GM18951 (cell line): ENCODE results near the gene ACCSL.

Experiments
- POLR2A ChIP-seq: IDR thresholded peaks from 4 replicates; pipeline ENCODE4 v1.6.1; 2011; ENCODE audit warnings: mild to moderate bottlenecking; ENCODE audit not compliant: insufficient read length, insufficient read depth; ENCODE audit errors: extremely low read depth
- in situ Hi-C: fragments of 300-500 bp; cut with MboI; formaldehyde crosslinking; loops from one replicate; pipeline ENCODE4 v1.12.0; 2022; ENCODE audit warnings: low sequenced_read_pairs, mixed read lengths, inconsistent platforms; ENCODE audit not compliant: unreplicated experiment

Gene ACCSL

DNA sequence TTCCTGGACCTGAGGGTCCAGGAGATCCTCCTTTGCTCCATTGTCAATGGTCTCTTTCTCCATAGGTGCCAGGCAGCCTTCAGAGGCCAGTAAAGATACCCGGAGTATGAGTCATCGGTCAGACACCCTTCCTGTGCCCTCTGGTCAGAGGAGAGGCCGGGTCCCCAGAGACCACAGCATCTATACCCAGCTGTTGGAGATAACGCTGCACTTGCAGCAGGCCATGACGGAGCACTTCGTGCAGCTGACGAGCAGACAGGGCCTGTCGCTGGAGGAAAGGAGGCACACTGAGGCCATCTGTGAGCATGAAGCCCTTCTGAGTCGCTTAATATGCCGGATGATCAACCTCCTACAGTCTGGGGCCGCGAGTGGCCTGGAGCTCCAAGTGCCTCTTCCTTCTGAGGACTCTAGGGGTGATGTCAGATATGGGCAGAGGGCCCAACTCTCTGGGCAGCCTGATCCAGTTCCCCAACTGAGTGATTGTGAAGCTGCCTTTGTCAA lies at the start of gene ACCSL:
TSS of gene ACCSL (plus strand) at position 51 of the 501 bp plus-strand sequence. CDS start at position 107, 56 bp downstream.
- in situ Hi-C loops: no loop called here
- TF ChIP-seq POLR2A: no peak

DNA sequence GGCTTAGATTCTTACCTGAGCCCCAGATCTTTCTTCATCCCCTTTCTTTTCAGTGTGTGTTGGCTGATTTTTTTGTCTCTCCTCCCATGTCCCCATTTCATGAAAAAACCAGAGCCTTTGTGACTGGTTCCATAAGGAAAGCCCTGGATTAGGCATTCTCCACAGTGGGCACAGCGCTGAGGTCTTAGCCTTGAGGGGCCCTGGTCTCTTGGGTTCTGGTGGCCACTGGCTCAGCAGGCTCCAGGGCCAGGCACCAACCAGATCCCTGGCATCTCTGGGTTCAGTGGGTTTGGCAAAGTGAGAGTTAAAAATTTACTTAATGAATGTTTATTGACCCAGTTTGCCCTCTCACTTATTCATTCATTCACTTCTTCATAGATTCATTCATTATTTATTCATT lies 49.5 kb upstream of the ACCSL start:
- no peak for TF ChIP-seq POLR2A
- in situ Hi-C loops: no loop called here

DNA sequence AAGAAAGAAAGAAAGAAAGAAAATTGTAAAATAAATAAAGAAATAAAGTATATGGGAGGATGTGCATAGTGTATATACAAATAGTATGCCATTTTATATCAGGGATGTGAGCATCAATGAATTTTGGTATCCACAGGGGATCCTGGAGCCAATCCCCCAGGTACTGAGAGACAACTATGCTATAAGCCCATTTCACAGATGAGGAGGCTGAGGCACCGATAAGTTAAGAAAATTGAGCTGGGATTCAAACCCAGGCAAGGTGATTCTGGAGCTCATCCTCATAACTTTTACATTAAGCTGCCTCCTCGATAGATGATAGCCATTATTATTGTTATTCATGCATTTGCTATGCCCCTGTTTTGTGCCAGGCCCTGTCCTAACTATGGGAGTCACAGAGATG lies 47.0 kb upstream of the ACCSL start:
- no peak for TF ChIP-seq POLR2A
- in situ Hi-C loops: no loop called here

DNA sequence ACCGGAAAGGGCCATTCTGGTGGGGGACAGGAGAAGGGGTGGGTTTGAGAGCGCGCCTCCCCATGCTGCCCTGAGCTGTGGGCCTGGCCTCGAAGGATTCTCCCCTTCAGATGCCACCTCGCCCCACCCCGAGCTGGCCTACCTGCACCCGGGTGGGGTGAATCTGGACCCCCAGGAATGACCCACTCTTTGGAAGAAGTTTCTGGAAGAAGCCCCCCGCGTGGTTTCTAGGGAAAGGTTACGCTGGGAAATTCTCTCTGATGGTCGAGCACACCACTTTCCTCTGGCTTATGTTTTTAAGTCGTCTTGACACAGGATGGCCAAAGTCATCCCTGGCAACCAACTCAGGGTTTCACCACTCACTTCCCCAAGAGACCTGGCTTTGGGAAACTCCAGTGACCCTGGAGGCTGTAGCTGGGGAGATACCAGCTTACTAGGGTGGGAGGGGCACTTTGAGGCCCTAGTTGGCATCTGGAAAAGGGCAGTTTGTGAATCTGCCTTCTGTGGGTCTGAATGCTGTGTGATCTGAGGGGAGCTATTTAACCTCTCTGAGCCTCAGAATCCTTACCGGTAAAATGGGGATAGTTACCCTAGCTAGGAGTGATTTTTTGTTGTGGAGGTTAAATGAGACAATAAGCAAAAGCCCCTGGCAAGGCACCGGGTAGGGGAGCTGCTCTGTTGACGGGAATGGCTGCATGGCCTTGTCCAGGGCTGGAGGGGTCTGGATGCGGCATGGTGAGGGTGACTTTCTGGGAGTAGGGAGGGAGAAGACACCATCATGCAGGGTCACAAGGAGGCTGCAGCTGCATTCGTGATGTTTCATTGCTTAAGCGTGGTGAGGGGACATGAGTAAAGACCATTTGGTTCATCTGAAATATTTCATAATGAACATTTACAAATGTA lies 45.3 kb upstream of the ACCSL start:
- in situ Hi-C loops: no loop called here

DNA sequence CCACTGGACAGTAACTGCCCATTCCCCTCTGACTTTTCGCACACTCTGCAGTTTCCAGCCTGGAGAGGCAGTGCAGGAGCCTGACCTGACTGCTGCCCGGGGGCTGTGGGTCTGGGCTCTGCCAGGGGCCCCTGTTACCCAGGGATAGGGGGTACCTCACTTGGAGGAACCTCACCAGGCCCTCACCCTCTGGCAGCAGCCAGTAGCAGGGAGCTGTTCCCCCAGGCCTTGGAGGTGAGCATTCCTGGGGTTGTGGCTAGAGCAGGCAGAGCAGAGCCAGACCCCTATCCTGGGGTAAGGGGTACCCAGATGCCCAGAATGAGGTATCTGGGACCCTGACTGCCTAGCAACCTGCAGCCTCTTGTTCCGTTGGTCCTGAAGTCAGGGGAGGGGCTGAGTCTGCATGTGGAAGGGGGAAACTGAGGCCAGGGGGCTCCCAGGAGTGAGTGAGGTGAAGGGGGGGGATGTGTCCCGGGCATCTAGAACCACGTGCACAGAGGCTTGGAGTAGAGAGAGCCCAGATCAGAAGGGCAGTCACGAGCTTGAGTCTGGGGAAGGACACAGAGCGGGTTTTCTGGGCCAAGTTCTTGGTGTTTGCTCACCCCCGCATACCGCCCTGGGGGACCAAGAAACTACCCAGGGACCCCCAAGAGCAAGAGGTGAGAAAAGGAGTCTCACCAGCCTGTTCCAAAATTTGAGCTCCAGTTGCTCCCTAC lies 43.9 kb upstream of the ACCSL start:
- TF ChIP-seq POLR2A: no peak
- in situ Hi-C loops: no loop called here

More for the DNA sequence above, 45.3 kb upstream of the ACCSL start:
- no peak for TF ChIP-seq POLR2A

DNA sequence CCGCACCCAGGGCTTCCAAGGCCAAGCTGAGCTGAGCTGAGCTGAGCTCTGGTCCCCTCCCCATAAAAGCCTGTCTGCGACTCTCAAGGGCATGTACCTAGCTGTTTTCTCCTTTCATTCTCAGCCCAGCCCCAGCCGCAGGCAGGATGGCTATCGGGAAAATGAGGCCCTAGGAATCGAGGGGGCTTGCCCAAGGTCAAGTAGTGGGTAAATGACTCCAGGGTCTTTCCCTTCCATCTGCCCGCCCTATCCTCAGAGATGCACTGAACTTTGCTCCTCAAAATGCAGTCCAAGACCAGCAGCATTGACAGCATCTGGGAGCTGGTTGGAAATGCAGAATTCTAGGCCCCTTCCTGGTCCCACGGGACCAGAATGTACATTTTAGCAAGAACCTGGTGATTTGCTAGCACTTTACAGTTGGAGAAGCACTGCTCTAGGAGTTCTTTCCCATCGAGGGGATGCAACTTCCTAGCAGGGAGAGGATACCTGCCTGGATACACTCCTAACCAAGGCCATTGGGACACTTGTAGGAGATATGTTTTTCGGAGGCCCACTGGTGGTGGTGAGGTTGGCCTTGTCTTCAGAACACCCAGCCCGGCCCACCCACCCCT lies 43.2 kb upstream of the ACCSL start:
- in situ Hi-C loops: no loop called here
- TF ChIP-seq POLR2A: no peak

DNA sequence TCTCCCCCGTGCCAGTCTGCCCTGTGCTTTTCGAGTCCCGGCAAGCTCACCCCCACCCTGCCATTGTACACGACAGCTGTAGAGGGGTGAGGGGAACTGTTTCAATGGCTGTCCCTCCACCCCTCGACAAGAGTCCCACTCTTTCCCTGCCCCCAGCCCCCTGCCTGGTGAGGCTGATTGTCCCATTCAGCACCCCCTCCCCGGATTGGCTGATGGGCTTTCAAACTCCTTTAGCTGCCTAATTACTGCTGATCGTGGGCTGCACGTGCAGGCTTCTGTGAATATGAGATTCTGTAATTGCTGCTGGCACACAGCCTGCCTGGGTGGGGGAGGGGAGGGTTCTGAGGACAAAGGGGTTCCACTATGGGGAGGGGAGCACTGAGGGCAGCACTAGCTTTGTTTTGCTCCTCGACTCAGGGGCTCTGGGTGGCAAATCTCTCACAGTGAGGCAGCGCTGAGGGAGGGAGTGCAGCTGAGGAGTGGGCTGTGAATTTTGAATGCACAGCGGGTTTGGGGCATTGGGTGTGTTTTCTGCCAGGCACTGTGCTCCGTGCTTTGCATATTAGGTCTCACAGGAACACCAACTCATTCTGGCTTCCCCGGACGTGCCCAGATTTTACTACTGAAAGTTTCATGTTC lies 42.6 kb upstream of the ACCSL start:
- in situ Hi-C loops: no loop called here
- no peak for TF ChIP-seq POLR2A

DNA sequence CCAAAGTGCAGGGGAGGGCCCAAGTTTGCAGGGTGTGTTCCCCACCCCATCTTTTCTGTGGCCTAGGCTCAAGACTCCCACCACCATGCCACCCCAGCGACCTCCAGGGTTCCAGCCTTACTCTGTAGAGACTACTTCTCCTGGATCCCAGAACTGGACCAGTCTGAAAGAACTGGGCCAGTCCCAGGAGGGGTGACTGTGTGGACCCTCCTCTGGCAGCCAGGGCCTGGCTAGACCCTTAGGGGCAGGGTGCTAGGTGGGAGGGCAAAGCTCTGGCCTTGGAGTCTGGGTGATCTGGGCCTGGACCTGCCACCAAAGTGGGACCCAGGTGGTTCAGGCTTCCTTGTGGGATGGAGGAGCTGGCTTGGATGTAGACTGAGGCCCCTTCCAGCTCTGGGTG lies 41.8 kb upstream of the ACCSL start:
- TF ChIP-seq POLR2A: no peak
- in situ Hi-C loops: no loop called here

DNA sequence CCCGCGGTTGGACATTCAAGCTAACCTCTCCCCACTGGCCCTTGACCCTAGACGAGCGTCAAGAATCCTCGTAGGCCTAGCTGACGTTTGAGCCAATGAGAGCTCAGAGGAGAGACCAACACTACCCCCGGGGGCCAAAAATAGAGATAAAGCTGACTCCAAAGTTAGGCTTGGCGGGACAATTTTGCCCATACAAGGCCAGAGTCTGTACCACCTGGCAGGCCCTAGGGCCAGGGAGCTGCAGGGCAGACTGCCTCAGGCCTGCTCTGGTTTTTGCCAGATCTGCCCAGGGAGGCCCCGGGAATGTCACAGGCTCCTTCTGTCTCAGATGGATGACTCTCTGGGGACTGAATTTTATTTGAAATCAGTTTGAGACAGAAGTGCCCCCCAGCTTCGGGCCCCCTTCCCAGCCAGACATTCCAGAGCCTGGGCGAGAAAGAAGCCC lies 40.8 kb upstream of the ACCSL start:
- TF ChIP-seq POLR2A: no peak
- in situ Hi-C loops: no loop called here

DNA sequence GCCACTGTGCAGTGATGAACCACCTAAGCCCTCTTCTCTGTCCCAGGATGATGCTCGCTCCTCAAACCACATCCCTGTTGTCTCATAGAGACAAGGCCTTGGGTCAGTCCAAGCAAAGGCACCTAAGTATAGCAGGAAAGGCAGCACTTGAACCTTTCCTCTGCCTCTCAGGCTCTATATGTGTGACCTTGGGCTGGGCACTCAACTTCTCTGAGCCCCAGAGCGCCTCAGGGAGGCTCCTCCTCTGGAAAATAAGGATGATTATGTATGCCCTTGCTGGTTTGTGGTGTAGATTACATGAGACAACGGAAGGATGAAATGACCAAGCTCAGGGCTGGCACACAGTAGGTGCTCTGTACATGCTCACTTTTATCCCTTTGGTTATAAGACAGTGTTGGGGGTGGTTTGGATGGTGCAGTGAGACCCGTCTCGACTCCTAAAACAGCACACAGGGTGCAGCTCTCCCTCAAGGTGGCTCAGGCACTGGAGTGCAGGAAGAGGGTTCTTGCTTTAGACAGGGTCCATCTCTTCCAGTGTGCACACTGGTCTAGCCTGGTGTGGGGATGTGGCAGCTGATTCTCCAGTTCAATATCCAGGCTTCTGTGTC lies 40.2 kb upstream of the ACCSL start:
- in situ Hi-C loops: no loop called here
- no peak for TF ChIP-seq POLR2A

DNA sequence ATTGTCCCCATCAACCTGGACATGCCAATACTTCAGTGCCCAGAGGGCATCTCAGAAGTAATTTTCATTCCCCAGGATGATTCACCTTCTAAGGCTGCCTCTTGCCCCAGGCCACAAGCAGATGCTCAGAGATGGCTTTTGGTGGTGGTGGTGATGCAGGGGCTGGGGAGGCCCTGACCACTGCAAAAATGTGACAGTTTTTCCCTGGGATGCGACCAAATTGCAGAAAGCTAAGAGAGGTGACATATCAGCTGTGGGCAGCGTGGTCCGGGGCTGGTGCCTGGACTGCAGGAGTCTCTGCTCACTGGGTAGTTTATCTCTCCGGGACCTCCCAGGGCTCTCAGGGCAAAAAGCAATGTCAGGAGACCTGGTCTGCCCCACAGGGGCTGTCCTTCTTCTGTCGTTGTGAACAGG lies 39.7 kb upstream of the ACCSL start:
- in situ Hi-C loops: no loop called here
- TF ChIP-seq POLR2A: no peak

DNA sequence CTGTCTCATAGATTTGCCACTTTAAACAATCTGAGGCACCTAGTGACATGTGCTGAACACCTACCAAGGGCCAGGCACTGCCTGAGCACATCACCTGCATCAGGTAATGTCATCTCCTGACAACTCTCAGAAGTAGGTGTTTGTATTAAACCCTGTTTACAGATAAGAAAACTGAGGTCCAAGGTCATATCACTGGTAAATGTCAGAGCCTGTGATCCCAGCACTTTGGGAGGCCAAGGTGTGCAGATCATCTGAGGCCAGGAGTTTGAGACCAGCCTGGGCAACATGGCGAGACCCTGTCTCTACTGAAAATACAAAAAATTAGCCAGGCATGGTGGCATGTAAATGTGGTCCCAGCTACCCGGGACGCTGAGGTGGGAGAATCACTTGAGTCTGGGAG lies 39.1 kb upstream of the ACCSL start:
- no peak for TF ChIP-seq POLR2A
- in situ Hi-C loops: no loop called here
